NCI-H226 (cell line): ENCODE data around the gene SYNE1.
"Not testable (repeated sequence)": the region's sequence is repeated elsewhere in the genome, so short reads cannot be mapped to it uniquely, and the experiment has no call there.

Experiments
- DNase-seq: peaks from one replicate; pipeline ENCODE4 v3.0.0-alpha.2; 2015

The SYNE1 gene

DNA sequence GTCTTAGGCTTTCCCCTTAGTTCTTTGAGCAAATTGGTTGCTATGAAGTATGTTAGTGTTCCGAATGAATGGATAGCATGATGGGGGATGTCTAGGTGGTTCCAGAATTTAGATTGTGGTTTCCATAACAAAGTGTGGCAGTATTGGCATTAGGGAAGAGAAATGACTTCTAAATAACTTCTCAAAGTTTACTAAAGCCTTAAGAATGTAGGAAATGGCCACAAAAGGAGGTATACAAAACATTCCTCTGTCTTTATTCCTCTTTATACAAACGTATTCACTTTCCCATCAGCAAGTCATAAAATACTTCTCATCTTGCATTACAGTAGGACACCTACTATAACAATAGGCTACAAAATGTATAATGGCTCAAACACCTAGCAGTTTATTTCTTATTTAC, 550.1 kb downstream of the SYNE1 start:
- DNase-seq: no peak

DNA sequence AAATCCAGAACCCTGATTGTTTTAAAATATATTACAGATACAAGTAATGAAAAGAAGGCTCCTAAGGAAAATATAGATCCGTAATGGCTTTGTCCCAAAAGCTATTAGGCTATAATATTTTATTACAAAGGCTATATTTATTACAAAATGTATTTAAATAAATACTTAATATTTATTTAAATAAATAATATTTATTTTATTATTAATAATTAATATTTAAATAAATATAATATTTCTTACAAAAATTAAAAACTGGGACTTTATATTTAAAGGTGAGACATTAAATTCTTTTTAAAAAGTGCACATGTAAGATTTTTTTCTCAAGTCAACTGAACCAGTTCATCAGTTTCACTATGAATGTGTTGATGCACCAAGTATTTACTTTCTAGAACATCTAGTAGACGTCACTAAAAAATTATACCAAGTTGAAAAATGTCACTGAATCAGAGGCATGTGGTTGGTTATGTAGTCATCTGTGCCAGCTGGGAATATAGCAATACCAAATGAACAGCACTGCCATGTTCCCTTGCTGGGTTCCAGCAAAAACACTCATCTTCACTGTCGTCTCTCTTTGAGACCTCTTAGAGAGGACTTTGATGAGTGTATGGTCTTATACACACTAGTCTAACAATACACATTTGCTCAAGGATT, 550.8 kb downstream of the SYNE1 start:
- DNase-seq: no peak

DNA sequence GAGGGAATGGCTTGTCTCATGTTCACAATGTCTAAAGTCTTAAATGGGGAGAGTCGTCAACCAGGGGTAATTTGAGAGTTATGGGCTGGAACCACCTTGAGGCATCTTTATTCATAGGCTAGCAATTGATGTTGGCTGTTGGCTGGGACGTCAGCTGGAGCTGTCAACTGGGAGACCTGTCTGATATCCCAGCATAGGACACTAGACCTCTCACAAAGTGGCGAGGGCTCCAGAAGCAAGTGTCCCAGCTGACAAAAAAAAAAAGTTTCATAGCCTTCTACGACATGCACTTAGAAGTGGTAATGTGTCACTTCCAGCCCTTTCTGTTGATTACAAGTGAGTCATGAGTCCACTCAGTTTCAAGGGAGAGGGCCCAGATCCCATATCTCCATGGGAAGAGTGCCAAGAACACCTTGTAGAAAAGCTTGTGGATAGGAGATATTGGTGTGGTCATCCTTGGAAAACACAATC, 551.7 kb downstream of the SYNE1 start:
- peak; percentile 15 for DNase-seq

DNA sequence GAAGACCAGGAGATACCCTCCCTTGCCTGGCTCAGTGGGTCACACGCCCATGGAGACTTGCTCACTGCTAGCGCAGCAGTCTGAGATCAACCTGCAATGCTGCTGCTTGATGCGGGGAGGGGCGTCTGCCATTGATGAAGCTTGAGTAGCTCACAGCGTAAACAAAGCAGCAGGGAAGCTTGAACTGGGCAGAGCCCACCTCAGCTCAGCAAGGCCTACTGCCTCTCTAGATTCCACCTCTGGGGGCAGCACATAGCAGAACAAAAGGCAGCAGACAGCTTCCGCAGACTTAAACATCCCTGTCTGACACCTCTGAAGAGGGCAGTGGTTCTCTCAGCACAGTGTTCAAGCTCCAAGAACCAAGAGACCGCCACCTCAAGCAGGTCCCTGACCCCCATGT, 558.4 kb downstream of the SYNE1 start:
- no peak for DNase-seq

DNA sequence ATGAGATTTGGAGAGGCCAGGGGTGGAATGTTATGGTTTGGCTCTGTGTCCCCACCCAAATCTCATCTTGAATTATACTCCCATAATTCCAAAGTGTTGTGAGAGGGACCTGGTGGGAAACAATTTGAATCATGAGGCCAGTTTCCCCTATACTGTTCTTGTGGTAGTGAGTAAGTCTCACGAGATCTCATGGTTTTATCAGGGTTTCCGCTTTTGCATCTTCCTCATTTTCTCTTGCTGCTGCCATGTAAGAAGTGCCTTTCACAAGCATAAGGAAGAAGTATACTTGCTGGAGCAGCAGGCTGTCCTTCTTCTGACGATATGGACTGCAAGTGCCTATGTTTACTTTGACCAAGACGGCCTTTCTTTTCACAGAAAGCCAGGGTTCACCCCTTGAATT, 559.2 kb downstream of the SYNE1 start:
- no peak for DNase-seq

DNA sequence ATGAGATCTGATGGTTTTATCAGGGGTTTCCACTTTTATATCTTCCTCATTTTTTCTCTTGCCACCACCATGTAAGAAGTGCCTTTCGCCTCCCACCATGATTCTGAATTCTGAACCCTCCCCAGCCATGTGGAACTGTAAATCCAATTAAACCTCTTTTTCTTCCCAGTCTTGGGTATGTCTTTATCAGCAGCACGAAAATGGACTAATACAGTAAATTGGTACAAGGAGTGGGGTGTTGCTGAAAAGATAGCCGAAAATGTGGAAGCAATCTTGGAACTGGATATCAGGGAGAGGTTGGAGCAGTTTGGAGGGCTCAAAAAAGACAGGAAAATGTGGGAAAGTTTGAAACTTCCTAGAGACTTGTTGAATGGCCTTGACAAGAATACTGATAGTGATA, 560.9 kb downstream of the SYNE1 start:
- DNase-seq: not testable (repeated sequence)

DNA sequence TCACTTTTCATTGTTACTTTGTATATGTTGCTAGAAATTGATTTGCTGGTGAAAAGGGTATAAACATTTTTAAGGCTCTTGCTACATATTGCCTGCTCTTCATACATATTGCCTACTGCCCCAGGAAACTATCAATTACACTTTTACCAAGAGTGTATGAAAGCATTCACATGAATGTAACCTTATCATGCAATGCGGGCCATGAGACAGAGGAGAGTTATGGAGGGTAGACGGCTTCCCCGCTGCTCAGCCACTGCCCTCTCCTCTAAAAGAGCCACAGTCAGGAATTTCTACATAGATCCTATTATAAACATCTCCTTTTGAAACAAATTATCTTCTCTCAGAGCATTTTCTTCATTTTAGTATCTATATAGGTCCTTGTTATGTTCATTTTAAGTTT, 565.3 kb downstream of the SYNE1 start:
- DNase-seq: no peak
